Stimulated activated CD4-positive, alpha-beta T cell treated with anti-CD3 and anti-CD28 coated beads, Interleukin-12 subunit alpha, Interleukin-12 subunit beta, amount 100 ng/mL, for 48 hours (primary cell): Measurements from ENCODE around the gene RFPL3.
"Not testable (repeated sequence)": the region's sequence is repeated elsewhere in the genome, so short reads cannot be mapped to it uniquely, and the experiment has no call there.

Experiments
- DNase-seq, 3 donors: peaks; one replicate each; pipeline ENCODE4 v3.0.0-alpha.2; 2020; ENCODE audit warnings: low read depth in 2 of 3, low spot score in 1 of 3

The RFPL3 gene

DNA sequence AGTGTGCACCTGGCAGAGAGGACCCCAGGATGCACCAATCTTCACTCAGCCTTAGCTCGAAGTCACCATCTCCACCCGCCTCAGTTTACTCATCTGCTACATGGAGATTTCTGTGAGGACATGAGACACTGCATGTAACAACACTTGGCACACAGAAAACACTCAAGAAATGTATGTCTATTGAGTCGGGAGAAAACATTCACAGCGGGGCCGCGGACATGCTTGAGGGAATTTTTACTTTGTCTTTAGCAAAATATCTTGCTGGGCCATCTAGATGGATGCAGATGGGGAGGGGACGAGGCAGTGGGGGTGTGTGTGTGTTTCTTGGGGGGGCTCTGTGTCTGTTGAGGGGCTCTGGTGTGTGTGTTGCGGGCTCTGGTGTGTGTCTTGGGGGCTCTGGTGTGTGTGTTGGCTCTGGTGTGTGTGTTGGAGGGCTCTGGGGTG is 28.4 kb upstream of the RFPL3 start:
- DNase-seq = no peak

DNA sequence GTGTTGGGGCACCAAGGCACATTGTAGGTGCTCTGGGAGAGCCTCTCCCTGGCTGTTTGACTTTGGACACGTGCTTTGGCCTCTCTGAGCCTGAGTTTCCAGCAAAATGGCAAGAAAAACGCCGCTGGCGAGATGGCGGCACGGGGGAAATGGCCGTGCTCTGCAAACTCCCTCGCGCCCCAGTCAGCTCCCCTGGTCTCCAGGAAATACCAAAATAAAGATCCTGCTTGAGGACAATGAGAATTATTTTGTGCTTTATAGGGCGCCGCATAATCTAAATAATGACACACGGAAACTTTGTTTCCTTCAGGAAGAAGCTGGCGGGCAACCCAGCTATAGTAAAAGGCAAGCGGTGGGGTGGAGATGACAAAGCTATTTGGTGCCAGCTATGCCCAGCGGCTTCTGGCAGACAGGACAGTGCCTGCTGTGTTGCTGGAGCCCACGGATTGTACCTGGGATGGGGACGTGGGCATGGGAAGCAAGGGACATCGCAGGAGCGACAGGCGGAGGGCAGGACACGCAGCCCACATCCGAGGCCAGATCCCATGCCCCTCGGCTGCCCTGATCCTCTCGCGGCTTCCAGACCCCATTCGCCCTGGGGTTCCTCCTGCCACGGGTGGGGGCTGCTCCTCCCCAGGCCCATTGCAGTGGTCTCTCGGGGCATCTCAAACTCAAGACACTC is 26.3 kb upstream of the RFPL3 start:
- DNase-seq = no peak

DNA sequence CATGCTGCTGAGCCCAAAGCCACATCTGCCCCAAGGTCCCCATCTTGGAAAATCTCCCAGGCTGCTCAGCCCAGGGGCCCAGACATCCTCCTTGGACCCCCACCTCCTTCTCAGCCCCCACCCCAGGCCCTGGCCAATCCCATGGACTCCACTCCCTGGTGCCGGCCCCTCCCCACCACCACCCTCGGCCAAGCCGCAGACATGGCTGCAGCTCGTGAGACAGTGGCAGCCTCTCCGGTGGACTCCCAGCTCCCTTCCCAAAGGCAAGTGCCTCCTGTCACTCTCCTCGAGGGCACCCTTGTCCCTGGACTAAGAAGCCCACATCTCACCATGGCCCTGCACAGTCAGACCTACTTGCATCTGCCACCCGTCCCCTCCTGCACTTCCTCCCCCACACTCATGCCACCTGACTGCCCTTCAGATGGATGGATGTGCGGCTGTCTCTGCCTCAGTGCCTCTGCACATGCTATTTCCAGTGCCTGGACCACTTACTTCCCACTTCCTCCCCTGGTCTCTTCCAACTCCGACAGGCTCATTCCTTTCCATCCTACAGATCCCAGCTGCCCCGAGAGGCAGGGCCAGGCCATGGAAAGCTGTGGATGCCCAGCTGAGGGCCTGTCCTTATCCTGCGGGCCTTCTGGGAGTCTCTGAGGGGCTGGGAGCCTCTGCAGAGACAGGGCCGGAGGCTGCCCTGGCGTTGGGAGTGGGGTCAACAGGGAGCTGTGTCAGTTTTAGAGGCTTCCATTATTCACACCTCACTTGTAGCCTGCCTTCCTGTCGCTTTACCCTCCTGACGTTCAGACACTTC is 25.5 kb upstream of the RFPL3 start:
- no peak for DNase-seq

DNA sequence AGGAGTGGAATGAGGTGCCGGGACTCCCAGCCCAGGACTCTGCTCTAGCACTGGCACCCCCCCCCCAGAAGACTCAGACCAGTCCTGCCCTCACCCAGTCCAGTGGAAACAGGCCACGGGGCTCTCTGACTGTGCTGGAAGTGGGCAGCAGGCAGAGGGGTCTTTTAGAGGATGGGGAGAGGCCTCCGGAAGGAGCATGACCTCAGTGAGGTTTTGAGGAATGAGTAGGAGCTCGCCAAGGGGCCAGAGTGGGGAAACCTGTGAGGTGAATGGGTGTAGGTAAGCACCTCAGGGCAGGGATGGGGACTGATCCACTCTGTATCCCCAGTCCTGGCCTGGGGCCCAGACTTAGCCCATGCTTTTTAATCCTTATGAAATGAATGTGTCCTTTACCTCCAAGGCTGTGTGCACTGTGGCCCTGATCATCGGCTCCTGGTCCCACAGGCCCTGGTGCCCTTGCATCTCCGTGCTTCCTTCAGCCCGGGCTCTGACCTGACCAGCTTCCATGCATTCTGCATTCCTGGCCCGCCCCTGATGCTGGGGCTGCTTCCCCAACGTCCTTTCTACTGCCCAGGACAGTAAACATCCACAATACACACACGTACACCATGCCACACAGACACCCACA is 24.4 kb upstream of the RFPL3 start:
- no peak for DNase-seq

DNA sequence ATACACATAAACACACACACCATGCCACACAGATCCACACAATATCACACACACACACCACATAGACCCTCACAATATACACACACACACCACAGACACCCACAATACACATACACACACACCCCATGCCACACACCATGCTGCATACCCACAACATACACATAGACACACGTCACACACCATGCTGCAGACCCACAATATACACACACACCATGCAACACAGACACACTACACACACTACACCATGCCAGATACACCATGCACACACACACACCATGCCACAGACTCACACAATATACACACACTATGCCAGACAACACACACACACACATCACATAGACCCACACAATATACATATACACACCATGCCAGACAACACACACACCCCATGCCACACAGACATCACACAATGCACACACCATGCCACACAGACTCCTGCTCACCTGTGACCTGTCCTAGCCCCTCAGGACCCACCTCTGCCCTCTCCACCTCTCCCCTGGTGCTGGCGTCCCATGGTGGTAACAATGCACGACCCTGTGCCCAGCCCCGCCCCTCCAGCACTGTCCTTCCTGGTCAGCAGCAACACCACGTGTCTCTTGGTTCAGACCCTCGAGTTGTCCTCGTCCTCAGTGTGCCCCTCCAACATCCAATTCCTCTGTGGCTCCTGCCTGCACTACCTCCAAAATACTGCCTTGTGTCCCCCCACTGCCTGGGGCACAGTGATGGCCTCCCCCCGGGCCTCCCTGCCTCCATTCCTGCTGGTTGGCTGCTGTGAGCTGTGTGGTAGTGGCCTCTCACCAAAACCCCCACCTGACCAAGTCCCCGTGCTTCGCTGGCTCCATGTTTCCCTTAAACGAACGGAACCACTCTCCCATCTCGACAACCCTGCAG is 23.7 kb upstream of the RFPL3 start:
- DNase-seq = no peak

DNA sequence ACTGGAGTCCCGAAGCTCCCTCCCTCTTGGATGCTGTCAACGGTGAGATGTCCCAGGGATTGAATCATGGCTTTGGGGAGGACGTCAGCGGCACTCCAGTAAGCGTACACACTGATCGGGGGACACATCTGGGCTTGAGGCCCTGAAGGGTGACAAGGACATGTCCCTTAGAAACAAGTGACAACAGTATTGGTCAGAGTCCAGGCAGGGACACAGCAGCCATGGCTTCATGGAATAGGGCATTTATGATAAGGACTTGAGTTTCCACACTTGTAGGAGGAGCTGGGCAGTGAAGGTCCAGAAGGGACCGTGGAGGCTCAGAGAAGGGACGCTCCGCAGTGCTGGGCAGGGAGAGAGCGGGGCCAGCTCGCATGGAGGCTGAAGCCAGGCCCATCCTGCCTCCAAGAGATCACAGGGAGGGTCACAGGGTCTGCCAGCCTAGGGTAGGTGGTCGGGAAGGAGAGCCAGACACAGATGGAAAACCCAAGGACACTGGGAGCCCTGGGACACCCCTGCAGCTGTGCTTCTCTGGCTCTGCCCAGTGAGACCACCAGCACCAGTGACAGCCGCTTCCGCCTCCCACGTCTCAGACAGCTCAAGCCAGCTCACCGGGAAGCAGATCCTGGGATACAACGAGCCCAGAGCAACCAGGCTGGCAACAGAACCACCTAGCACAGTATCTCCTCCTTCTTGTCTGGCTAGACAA is 22.9 kb upstream of the RFPL3 start:
- no peak for DNase-seq

DNA sequence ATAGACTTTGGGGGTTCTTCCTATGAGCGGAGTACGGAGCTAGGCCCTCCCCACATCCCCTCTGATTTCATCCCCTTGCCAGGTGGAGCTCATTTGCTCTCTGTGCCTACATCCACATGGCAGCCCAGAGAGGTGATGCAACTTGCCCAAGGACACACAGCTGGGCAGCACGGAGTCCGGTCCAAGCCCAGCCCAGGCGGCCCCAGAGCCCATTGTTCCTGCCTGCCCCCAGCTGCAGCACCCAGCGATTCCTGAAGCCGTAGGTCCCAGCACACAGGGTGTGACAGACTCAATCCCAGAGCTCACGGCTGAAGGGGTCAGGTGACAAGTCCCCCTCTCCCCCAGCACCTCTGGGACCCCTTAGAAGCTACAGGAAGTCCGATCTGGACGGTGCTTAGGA is 22.2 kb upstream of the RFPL3 start:
- no peak for DNase-seq

DNA sequence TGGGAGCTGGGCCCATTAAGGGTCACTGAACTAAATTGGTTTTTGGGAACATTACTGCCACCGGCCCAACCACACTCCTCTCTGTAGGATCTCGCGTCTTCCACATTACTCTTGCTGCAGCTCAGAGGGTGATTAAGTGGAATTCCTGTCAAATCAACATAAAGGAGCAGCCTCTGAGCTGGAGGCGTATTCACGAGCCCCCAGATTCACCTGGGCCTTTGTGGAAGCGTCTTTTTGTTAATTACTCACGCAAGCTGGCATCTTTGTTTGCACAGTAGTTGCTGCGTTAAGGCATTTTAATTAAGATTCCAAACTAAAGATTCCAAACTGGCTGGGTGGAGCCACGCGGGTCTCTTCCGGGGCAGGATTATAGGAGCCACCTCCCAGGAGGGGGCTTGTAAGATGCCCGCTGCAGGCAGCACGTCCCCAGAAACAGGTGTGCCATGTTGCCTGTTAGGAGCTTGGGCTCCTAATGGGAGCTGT is 21.5 kb upstream of the RFPL3 start:
- no peak for DNase-seq

DNA sequence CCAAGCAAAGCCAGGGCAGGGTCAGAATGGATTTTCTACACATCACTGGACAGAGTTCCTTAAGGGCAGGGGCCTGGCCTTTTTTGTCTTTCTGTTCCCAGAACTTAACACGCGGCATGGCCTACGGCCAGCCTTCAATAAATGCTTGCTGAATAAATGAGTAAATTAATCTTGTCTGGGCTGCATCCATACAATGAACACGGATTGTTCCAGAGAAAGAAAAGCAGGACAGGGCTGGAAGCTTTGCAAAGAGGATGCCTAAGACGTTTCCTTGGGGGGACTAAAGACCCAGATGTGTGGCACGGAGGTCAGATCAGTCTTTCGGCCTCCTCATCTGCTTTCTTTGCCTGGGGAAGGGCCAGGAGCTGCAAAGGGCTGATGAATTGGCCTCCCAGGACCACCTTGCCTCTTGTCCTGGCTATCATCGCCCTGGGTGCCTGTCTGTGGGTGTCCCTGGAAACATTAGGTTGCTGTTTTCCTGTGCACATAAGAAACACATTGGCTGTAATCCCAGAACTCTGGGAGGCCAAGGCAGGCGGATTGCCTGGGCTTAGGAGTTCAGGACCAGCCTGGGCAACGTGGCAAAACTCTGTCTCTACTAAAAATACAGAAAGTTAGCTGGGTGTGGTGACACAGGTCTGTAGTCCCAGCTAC is 20.8 kb upstream of the RFPL3 start:
- no peak for DNase-seq

DNA sequence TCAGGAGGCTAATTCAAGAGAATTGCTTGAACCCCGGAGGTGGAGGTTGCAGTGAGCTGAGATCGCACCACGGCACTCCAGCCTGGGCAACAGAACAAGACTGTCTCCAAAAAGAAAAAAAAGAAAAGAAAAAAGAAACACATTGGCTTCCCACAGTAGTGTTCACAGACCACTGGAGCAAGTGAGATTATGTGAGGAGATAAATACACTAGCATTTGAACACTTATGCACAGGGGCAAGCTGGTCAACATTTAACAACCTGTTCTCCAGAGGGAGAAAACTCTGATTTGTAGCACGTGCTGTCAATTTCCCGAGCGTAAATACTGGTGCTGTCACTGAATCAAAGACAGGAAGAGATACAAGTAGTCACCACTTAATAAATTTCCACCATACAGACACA is 20.2 kb upstream of the RFPL3 start:
- not testable (repeated sequence) for DNase-seq

DNA sequence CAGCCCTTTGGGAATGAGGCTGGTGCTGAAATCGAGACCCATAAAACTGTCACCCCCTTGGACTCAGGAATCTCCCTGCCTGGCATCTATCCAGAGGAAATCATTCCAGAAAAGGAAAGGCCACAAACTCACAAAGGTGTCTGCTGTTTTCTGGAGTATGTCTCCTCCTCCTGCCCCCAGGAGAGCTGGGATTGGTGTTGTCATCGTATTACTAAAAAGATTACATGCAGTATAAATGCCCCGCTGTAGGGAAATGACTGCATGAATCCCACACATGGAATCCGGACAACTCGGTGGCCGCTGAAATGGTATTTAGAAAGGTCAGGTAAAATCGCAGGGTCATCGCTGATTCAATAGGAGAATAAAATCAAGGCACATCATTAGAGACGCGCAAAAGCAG is 18.9 kb upstream of the RFPL3 start:
- DNase-seq = no peak

DNA sequence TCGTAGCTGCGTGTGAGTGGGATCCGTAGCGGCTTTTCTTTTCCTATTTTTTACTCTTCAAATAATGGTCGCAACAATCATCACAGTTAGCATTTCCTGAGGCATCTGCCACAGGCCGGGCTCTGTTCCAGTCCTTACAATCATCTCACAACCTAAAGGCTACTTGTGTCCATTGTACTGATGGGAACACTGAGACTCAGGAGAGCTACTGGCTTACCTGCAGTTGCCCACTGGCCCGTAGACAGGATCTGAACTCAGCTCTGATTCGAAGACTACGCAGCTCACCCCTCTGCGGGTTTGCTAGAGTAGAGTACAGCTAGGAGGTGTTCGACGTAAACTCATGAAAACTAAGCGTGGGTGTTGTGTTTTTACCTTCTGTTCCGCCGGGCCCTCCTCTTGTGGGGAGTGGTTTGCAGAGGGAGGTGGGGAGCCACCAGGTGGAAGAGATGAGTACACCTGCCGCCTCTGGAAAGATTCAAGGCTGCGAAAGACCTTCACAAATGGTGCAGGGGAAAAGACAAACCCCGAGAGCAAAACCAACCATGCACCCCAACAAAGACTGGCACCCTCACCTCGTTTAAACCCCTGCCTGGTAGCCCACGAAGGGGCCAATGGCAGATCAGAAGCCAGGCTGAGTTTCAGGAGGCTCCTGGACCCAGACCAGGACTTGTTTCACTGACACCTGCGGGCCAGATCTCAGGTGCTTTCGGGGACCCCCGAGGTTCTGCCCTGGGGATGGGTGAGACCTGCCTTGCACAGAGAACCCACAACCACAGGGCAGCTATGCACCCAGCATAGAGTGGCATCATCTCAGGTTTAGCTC is 18.3 kb upstream of the RFPL3 start:
- no peak for DNase-seq

DNA sequence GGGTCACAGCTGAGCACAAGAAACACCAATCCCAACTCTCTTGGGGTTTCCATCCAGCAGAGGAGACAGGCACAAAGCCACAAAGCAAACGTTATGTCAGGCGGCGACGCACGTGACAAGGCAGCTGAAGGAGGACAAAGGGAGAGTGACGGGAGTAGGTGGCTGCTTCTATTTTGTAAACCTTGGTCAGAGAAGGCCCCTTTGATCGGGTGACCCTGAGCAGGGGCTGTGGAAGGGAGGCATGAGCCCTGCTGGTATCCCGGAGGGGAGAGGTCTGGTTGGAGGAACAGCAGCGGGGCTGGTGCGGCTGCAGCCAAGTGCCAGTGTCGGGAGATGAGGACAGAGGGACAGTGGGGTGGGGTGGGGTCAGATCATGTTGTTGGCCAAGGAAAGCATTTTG is 17.3 kb upstream of the RFPL3 start:
- no peak for DNase-seq

DNA sequence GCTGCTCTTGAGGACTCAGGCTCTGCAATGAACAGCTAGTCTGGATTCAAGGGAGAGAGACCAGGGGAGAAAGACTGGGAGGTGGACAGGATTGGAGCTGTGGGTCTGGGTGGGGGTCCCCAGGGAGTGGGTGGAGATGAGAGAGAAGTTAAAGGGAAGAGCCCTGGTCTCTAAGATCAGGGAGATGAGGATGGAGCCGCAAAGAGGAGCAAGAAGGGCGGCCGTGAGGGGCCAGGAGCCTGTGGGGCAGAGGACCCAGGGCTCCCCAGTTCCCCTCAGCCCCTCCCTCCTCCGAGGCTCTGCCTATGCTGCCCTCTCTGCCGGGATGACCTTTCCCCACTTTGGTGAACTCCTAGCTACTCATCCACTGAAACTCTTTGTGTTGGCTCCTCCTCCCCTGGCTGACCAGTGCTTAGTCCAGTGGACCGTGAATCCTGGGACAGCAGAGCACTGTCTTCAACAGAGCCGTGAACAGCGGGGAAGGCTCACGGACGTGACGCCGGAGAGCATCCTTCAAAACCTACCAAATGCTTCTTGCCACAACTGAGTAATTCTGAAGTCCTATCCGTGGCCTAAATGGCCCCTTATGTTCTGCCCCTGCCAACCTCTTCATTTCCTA is 16.4 kb upstream of the RFPL3 start:
- DNase-seq = no peak

DNA sequence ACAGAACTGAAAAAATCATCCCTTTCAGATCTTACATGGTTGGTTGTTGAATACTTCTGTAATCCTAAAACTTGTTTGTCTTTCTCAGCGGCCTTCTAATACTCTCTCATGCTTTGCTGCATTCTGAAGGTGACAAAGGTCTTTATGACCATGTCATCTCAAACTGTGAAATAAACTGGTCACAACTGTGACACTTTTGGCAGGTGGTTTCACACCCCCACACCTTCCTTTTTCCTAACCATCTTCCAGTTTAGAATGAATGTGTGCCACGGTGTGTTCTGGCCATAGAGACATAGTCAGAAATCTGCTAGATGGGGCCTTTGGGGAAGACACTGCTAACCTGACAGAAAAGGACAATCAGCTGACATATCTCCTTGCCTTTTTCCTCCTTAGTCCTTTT is 14.7 kb upstream of the RFPL3 start:
- no peak for DNase-seq

DNA sequence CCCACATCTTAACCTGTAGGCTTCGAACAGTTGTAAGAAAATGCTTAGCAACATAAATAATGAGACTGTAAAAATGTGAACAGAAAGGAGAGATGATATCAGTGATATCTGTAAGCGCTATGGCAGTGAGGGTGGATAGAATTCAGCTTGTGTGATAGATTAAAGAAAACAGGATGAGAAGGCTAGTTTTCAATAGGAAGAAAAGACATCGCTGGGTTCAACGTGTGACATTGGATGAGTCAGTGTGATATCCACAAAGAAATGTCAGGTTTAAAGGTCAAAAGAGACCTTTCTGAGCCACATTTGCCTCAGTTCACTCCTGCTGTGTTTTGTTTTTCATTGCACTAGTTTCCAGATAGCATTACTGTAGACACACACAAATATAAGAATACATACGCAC is 13.7 kb upstream of the RFPL3 start:
- DNase-seq = no peak

DNA sequence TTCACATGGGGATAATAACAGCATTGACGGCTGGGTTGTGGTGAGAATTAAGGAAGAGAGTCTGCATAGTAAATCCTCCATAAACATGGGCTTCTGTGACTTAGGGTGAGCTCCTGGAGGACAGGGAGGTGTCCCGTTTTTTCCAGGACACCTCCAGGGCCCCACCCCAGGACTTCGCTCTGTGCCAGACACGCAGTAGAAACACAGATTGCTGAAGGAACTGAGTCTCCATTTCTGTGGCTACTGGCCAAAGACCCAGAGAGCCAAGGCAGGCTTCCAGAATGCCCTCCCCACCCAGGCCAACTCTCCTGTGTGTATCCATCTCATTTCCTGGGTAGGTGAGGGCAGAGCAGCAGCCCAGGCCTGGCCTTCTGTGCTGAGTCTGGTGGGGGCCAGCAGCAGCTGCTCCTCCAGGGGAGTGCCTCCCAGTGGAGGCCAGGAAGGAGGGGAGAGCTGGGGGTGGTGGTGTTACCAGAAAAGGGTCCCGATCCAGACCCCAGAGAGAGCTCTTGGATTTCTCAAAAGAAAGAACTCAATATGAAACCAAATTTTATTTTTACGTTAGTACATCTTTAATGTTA is 9.5 kb upstream of the RFPL3 start:
- no peak for DNase-seq

DNA sequence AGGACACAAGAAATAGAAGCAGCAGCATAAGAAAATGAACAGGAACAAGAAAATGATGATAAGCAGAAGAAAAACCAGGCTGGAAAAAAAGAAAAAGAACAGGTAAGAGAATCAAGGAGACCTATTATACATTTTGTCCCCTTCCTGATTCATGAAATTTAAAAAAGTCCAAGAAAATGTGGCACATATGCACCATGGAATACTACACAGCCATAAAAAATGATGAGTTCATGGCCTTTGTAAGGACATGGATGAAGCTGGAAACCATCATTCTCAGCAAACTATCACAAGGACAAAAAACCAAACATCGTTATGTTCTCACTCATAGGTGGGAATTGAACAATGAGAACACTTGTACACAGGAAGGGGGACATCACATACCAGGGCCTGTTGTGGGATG is 5.8 kb upstream of the RFPL3 start:
- DNase-seq = not testable (repeated sequence)
